Loucy (cell line): Measurements from ENCODE around the gene SCRN1.

ENCODE experiments used
- H2AFZ ChIP-seq: fragments of 200-600 bp; sonication (generic); 2 replicates; pipeline ENCODE4 v1.6.0; 2016; ENCODE audit warnings: antibody characterized with exemption, mild to moderate bottlenecking, low read length, moderate library complexity
- H3F3A ChIP-seq: fragments of 200-600 bp; 2 replicates; pipeline ENCODE4 v1.6.0; 2016; ENCODE audit warnings: antibody characterized with exemption, low read depth, mild to moderate bottlenecking
- H3K27me3 ChIP-seq: fragments of 200-600 bp; sonication (generic); 2 replicates; pipeline ENCODE4 v1.6.1; 2014; ENCODE audit warnings: low read length, mild to moderate bottlenecking; ENCODE audit not compliant: insufficient read depth, poor library complexity, severe bottlenecking
- H3K36me3 ChIP-seq: fragments of 200-600 bp; sonication (generic); 2 replicates; pipeline ENCODE4 v1.6.1; 2016; ENCODE audit warnings: low read length; ENCODE audit not compliant: insufficient read depth
- H3K4me1 ChIP-seq: fragments of 200-600 bp; sonication (generic); 2 replicates; pipeline ENCODE4 v1.5.1; 2014; ENCODE audit warnings: low read length, mild to moderate bottlenecking; ENCODE audit not compliant: insufficient read depth, poor library complexity, severe bottlenecking
- H3K4me2 ChIP-seq: fragments of 200-600 bp; sonication (generic); 2 replicates; pipeline ENCODE4 v1.6.0; 2014; ENCODE audit warnings: antibody characterized with exemption, low read length, low read depth, mild to moderate bottlenecking; ENCODE audit not compliant: poor library complexity, severe bottlenecking
- H3K4me3 ChIP-seq: fragments of 200-600 bp; sonication (generic); 2 replicates; pipeline ENCODE4 v1.5.1; 2014; ENCODE audit warnings: low read length, mild to moderate bottlenecking, mixed read lengths; ENCODE audit not compliant: poor library complexity, severe bottlenecking
- H3K79me2 ChIP-seq: fragments of 200-600 bp; sonication (generic); 2 replicates; pipeline ENCODE4 v1.6.1; 2014; ENCODE audit warnings: low read length; ENCODE audit not compliant: insufficient read depth
- H3K9ac ChIP-seq: fragments of 200-600 bp; sonication (generic); 2 replicates; pipeline ENCODE4 v1.6.0; 2014; ENCODE audit warnings: mild to moderate bottlenecking, low read depth, low read length, moderate library complexity; ENCODE audit not compliant: poor library complexity, severe bottlenecking
- H3K9me2 ChIP-seq: fragments of 200-600 bp; sonication (generic); replicated peaks from 2 replicates; pipeline ENCODE4 v1.6.1; 2016; ENCODE audit warnings: low read depth, low read length, mixed read lengths
- H3K9me3 ChIP-seq: fragments of 200-600 bp; sonication (generic); 2 replicates; pipeline ENCODE4 v1.6.1; 2014; ENCODE audit warnings: mild to moderate bottlenecking, antibody characterized with exemption, low read length, low read depth; ENCODE audit not compliant: insufficient read depth
- H4K20me1 ChIP-seq: fragments of 200-600 bp; sonication (generic); 2 replicates; pipeline ENCODE4 v1.6.0; 2014; ENCODE audit warnings: antibody characterized with exemption, low read length, mild to moderate bottlenecking; ENCODE audit not compliant: insufficient read depth, poor library complexity, severe bottlenecking
- EZH2phosphoT487 ChIP-seq: fragments of 200-600 bp; IDR thresholded peaks from 2 replicates; pipeline ENCODE4 v1.6.1; 2018; ENCODE audit warnings: antibody characterized with exemption, mild to moderate bottlenecking, moderate library complexity, borderline replicate concordance
- TF ChIP-seq, protein P1 (sequence below): fragments of 200-600 bp; sonication (generic); conservative IDR thresholded peaks from 2 replicates; pipeline ENCODE4 v1.5.1; 2014; ENCODE audit warnings: mild to moderate bottlenecking, antibody characterized with exemption, low read length

SCRN1 gene

DNA sequence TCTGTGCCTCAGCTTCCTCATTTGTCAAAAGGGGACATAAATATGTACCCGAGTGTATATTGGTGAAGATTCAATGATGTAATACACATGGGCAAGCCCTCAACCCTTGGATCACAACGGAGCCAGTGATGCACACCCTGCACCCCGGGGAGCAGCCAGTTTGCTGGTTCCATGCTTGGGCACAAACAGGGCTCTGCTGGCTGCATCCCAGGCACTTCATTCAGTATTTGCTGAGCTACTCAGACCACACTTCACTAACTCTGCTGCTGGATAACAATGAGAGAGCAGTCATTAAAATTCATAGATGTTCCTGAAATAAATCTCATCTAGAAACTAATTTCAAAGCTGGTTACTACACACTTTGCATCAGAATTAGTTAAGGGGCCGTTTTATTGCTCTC lies 72.0 kb downstream of the SCRN1 start:
- H3K9me2 ChIP-seq, result no peaks in the 10 kb centered on the region
- no peaks in the 10 kb centered on the region for H3F3A ChIP-seq
- no peaks in the 10 kb centered on the region for H3K4me1 ChIP-seq
- no peaks in the 10 kb centered on the region for H4K20me1 ChIP-seq
- no peaks in the 10 kb centered on the region for H3K27me3 ChIP-seq
- no peak overlapping the region for H3K4me3 ChIP-seq
- no peaks in the 10 kb centered on the region for H3K79me2 ChIP-seq
- H3K9ac ChIP-seq, result no peak overlapping the region
- H3K36me3 ChIP-seq, result no peaks in the 10 kb centered on the region
- H3K4me2 ChIP-seq, result no peak overlapping the region
- no peak overlapping the region for H2AFZ ChIP-seq
- no peaks in the 10 kb centered on the region for H3K9me3 ChIP-seq
- TF ChIP-seq, protein P1, sequence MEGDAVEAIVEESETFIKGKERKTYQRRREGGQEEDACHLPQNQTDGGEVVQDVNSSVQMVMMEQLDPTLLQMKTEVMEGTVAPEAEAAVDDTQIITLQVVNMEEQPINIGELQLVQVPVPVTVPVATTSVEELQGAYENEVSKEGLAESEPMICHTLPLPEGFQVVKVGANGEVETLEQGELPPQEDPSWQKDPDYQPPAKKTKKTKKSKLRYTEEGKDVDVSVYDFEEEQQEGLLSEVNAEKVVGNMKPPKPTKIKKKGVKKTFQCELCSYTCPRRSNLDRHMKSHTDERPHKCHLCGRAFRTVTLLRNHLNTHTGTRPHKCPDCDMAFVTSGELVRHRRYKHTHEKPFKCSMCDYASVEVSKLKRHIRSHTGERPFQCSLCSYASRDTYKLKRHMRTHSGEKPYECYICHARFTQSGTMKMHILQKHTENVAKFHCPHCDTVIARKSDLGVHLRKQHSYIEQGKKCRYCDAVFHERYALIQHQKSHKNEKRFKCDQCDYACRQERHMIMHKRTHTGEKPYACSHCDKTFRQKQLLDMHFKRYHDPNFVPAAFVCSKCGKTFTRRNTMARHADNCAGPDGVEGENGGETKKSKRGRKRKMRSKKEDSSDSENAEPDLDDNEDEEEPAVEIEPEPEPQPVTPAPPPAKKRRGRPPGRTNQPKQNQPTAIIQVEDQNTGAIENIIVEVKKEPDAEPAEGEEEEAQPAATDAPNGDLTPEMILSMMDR, result no peak
- no peak for TF ChIP-seq EZH2phosphoT487

DNA sequence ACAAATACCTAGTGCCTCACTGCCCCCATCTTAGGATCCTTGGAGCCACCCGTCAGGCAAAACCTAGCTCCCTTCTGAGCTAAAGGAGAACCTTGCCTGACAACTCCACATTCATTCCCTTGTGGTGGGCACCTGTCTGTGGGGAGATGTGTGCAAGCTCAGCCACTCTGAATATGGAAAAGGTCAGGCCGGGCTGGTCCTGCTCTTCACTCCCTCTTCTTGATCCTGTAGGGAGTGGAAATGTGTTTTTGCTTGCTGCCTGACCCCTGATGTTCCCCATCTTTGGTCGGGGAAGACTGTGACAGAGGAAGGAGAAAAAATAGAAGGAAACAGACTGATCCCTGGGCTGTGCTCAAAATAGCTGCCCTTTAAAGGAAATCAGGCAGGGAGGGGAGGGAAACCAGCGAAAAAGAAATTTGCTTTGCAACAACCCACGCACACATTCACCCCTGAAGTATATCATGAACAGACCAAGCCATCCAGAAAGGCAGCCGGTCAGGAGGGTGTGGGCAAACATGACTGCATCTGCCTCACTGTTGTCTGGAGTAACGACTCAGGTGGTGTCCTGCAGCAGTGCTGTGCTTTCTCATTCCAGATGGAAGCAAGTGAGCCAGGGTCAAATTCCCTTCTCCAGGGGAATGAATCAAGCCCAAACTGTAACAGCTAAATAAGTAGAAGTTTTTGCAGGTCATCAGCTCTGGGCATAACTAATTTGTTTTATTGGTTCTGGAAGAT lies 74.0 kb downstream of the SCRN1 start:
- no peaks in the 10 kb centered on the region for H3F3A ChIP-seq
- H4K20me1 ChIP-seq, result no peaks in the 10 kb centered on the region
- H3K27me3 ChIP-seq, result no peaks in the 10 kb centered on the region
- TF ChIP-seq EZH2phosphoT487, result no peak
- TF ChIP-seq, protein P1, result no peak
- no peaks in the 10 kb centered on the region for H3K4me1 ChIP-seq
- no peak overlapping the region for H3K4me3 ChIP-seq
- no peaks in the 10 kb centered on the region for H3K36me3 ChIP-seq
- H3K9me3 ChIP-seq, result no peaks in the 10 kb centered on the region
- H2AFZ ChIP-seq, result no peak overlapping the region
- no peaks in the 10 kb centered on the region for H3K79me2 ChIP-seq
- H3K4me2 ChIP-seq, result no peak overlapping the region
- H3K9me2 ChIP-seq, result no peaks in the 10 kb centered on the region
- no peak overlapping the region for H3K9ac ChIP-seq

DNA sequence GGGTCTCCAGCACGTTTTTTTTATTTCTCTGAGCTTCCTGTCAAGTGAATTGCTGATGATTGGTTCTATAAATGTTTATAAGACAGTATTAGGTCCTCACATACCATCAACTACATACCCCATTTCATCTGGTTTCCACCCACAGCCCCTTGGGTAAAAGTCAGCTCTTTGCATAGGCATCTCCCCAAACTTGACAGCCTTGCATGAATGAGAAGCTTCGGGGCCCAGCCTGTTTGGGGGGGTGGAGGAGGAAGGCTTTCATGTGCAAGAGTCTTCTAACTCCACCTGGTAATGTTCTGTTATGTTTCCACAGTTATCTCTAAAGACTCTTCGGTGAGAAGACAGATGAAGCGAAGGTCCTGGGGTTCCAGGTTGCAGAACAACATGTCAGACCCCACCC lies 75.4 kb downstream of the SCRN1 start:
- Histone ChIP-seq H3K36me3 (no peaks in the 10 kb centered on the region), H3F3A (no peaks in the 10 kb centered on the region), H2AFZ (no peak overlapping the region), H3K9me3 (no peaks in the 10 kb centered on the region), H4K20me1 (no peaks in the 10 kb centered on the region), H3K4me3 (no peak overlapping the region), H3K27me3 (no peaks in the 10 kb centered on the region), H3K9me2 (no peaks in the 10 kb centered on the region), H3K4me1 (no peaks in the 10 kb centered on the region), H3K9ac (no peak overlapping the region), H3K79me2 (no peaks in the 10 kb centered on the region), H3K4me2 (no peak overlapping the region)
- TF ChIP-seq EZH2phosphoT487, result no peak
- TF ChIP-seq, protein P1, result no peak
